GM21381 (cell line): Measurements from ENCODE around the gene ADGRG3.

Experiments used
- ATAC-seq: cut with Tn5 transposase; IDR thresholded peaks from one replicate; pipeline ENCODE4 v1.9.1; 2021; ENCODE audit warnings: mild to moderate bottlenecking, moderate library complexity; ENCODE audit not compliant: unreplicated experiment

The ADGRG3 gene

DNA sequence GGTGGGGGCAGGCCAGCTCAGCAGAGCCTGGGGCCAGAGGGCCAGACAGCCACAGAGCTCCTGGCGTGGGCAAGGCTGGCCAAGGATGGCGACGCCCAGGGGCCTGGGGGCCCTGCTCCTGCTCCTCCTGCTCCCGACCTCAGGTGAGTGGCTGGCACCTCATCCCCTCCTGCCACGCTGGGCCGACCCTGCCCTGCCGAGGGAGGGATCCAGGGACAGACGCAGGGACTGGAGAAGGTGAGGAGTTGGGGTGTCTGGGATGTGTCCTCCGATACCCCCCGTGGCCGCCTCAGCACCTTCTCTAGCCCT, at the start of gene ADGRG3:
TSS of gene ADGRG3 (plus strand) at position 44 of the 309 bp plus-strand sequence. CDS start at position 86, 42 bp downstream.
- no peak for ATAC-seq

DNA sequence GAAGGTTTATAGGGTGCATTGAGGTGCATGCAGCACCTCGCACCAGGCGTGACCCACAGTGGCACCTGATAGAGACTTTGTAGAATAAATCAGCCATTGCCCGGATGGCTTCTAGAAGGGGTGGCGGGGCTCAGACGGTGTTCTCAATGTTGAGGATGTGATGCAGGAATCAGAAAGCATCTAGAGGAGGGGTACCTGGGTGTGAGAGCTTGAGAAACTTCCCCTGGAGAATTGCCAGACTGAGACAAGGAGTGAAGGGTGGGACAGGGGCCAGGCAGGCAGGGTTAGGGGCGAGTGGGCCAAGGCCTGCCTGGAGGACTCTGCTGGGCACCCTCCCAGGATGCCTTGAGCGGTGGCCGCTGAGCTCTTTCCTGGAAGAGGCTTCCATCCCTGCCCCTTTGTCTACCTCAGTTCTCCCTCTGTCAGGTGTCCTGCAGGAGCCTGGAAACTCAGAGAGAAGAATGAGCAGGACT, 48.9 kb upstream of the ADGRG3 start:
- no peak for ATAC-seq

- ATAC-seq = no peak
Measured at GRCh38 chr16:57619606-57620334, 48.3 kb upstream of the ADGRG3 start.

DNA sequence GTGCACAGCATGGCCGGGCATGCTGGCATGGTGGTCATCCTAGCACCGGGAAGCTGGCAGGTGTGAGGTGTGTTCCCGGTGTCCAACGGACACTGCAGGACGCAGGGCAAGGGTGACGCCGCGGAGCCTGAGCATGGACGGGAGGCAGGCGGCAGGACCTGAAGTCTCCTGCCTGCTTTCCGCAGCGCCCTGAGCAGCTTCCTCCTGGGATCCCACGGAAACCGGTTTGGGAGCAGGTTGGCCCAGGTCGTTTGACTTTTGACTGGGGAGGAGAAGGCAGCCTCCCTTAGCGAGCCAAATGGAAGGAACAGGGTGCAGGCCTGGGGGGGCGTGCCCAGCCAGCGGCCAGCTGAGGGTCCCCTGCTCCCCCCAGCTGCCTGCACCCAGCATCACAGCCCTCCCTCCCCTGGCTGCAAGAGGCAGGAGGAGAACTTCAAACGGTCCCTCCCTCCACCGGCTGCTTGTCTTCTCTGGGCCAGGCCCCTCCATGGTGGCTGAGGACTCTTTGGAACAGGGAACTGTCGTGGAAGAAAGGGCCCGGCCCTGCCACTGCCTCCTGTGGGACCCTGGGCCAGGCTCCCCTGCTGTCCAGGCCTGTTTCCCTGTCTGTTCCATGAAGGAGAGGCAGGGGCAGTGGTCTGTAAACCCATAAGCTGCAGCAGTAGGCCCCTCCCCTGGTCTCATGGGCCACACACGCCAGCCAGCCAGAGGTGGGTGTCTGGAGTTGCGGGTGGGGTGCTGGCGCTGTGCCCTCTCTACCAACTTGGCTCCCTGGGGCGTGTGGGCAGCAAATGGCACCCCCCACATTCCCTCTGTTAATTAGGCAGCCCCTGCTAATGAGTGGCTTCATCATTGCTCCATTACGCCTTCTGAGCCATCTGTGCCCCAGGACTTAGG, 47.5 kb upstream of the ADGRG3 start:
- ATAC-seq = no peak

- no peak for ATAC-seq
Measured at GRCh38 chr16:57621521-57622271, 46.4 kb upstream of the ADGRG3 start.

DNA sequence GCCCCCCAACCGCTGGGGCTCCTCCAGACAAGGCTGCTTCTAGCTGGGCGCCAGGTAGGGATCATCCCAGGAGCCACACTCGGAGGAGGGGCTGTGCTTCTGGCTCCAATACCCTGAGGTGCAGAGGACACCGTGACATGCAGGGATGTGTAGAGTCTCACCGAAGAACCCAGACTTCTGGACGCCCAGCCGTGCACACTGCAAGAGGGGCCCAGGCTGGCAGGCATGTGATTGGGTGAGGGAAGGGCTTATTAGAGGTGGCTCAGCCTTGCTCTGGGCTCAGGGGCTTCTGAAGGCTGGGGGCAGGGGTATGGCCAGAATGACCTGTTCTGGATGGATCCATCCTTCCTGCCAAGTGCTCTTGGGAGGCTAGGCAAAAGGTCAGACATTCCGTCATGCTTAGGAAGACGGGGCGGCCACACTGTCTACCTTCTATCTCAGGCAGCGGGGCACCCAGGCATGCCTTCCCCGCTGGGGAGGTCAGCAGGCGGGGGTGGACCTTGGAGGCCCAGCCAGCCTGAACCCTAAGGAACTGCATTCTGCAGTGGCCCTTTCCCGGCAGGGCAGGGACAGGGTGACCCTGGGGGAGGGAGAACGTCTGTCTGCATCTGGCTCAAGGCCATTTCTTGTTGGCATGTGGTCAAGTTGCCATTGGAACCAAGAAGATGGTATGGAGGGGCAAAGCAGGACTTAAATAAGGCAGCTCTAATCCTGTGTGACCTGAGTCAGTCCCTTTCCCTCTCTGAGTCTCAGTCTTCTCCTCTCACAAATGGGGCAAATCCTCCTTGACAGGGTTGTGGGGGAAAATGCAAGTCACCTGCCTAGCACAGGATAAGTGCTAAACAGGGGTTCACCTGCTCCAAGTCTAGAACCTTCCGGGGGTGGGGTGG, 45.5 kb upstream of the ADGRG3 start:
- ATAC-seq = no peak

- no peak for ATAC-seq
Measured at GRCh38 chr16:57623251-57624043, 44.7 kb upstream of the ADGRG3 start.

DNA sequence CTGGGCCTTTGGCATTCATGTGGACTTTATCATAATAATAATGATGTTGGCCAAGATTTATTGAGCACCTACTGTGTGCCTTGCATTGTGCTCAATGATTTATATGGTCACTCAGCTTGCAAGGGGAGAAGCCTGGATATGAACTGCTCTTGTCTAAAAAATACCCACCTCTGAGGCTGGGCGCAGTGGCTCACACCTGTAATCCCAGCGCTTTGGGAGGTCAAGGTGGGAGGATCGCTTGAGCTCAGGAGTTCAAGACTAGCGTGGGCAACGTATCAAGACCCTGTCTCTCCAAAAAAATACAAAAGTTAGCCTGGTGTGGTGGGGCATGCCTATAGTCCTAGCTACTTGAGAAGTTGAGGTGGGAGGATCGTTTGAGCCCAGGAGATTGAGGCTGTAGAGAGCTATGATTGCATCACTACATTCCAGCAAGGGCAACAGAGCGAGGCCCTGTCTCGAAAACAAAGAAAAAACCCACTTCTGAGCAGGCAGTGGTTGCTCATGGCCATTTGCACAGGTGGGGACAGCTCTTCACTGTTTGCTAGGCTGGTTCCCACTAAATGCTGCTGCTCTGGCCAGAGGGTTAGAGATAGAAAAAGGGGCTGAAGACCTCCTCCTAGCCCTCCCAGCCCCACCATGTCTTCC, 43.9 kb upstream of the ADGRG3 start:
- no peak for ATAC-seq

- no peak for ATAC-seq
Measured at GRCh38 chr16:57624806-57625500, 43.2 kb upstream of the ADGRG3 start.

- no peak for ATAC-seq
Measured at GRCh38 chr16:57626420-57627170, 41.5 kb upstream of the ADGRG3 start.

DNA sequence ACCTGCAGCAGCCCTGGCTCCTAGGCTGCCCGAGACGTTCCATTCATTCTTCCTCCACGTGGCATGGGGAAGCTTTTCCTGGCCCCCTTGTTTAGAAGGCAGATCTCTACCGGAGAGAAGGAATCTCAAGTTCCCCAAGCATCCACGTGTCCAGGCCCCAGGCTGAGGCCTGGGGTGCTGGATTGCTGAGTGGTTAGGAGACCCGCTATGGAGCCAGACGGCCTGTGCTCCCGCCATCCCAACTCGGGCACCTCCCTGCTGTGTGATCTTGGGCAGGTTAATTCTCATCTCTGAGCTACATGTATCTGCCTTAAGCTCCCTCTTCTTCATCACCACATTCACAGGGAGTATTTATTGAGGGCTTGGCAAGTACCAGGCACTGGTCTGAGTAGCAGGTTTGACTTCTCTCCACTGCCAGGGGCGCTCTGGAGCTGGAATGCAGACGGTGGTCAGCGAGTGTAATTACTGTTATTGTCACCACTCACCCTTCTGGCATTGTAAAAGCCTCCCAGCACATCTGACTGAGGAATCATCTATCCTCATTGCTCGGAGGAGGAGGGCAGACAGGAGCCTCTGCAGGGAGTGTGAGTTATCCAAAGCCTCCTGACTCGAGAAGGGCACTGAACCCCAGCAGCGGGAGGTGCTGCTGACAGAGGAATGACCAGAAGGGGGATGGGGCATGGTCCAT, 40.8 kb upstream of the ADGRG3 start:
- ATAC-seq = no peak

DNA sequence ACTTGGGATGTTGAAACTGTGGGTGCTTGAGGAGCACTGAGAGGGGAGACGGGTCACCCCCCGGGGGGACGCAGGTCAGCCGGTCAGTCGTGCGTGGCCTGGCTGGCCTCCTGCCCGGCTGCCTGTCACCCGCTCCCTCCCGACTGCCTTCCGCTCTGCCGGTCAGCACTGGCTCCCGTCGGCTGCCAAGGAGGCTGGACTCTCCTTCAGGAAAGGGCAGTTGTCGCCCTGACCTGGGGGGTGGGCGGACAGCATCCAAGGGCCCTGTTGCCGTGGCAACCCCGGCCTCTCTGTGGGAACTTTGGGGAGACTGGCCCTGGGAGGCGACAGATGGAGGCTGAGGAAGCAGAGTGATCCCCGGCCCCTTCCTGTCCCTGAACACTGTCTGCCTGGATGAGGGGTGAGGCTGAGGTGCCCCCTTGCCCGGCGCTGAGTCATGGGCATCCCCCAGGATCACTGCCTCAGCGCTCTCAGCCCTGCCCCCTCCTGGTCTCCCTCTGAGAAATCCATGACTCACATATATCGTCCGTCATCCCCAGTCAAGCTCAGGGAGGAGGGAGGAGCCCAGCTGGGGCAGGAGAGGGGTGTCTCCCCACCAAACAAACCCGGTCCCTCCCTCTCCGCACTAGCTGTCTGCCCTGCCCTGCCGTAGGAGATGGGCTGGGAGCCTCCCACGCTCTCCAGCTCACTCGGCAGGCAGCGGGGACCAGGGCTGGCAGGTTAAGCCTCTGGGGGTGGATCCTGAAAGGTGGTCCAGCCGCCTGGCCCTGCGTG, 39.9 kb upstream of the ADGRG3 start, which contains the start of gene ADGRG1:
TSS of gene ADGRG1 (plus strand) at position 623 of the 774 bp plus-strand sequence. CDS start 21,658 bp downstream, outside the sequence.
- ATAC-seq = no peak

- no peak for ATAC-seq
Measured at GRCh38 chr16:57628783-57629293, 39.3 kb upstream of the ADGRG3 start.

GRCh38 chr16:57629516-57630406, 38.3 kb upstream of the ADGRG3 start:
- ATAC-seq = no peak

DNA sequence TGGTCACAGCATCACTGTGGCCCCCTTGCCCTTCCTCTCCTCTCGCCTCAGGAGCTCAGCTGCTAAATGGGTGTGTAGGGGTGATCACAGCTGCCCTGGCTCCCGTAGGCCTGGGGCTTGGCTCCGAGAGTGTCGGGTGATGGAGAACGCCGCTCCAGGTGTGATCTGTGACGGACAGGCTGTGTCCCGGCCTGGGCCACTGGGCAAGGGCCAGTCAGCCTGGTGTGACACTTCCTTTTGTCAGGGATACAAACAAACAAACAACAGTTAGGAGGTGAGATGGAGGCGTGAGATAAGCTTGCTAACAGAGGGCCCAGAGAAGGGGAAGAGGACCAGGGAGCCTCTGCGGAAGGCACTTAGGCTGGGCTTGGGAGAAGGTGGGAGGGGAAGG, 37.7 kb upstream of the ADGRG3 start:
- ATAC-seq = no peak
